HCT116 (cell line): ENCODE results near the gene ETS2. TPM values are rescaled to one million over a fixed set of nuclear protein-coding genes. Genes with fewer than 3 reads are reported as not detected.

Experiments used
- ATAC-seq: fragments of 200-7000 bp; cut with Tn5 transposase; 2 replicates; pipeline ENCODE4 v1.9.1; 2020; ENCODE audit warnings: mild to moderate bottlenecking, moderate library complexity
- BruUV-seq: library from RNA; stranded (reverse); fragments of 400-500 nt; replicated peaks from 2 replicates; lab custom pipeline; 2021; lab: Mats Ljungman, UMichigan
- CTCF ChIA-PET: fragments of 300-600 bp; sonication (Branson Sonifier 250); formaldehyde crosslinking; loops from one replicate; lab custom pipeline; 2021; ENCODE audit warnings: antibody characterized with exemption; lab: Charles Lee
- POLR2A ChIA-PET: fragments of 300-600, 350-600 bp; sonication (Branson Sonifier 250); formaldehyde crosslinking; loops from one replicate; lab custom pipeline; 2021; ENCODE audit warnings: antibody characterized with exemption; lab: Charles Lee
- RAD21 ChIA-PET, 2 experiments: fragments of 300-600 bp; sonication (Branson Sonifier 250); formaldehyde crosslinking; loops; one replicate each; lab custom pipeline; 2023; ENCODE audit warnings: low total read pairs in 2 of 2; ENCODE audit not compliant: uncharacterized antibody in 2 of 2, unreplicated experiment in 2 of 2, low non-redundant PET in 1 of 2; lab: Charles Lee
- DNase-seq: peaks from one replicate; pipeline ENCODE4 v3.0.0-alpha.2; 2010; ENCODE audit warnings: low read depth, low spot score
- H2AFZ ChIP-seq: fragments of 200-600 bp; shearing (Covaris generic), sonication (generic); 2 replicates; pipeline ENCODE4 v1.6.1; 2017; ENCODE audit warnings: low read depth, mixed run types, mixed read lengths, antibody characterized with exemption, low read length; ENCODE audit not compliant: poor library complexity, severe bottlenecking
- H3K27ac ChIP-seq: 2 replicates; pipeline ENCODE4 v1.5.1; 2012; ENCODE audit warnings: low read depth, low read length
- H3K27me3 ChIP-seq: fragments of 200-600 bp; sonication (generic); 2 replicates; pipeline ENCODE4 v1.6.1; 2016; ENCODE audit warnings: mixed run types, low read length, mixed read lengths; ENCODE audit not compliant: insufficient read depth
- H3K36me3 ChIP-seq, 2 experiments: fragments of 200-500 bp in 1 of 2; fragments of 200-600 bp in 1 of 2; sonication (Bioruptor generic) in 1 of 2; sonication (generic) in 1 of 2; 2 replicates each; pipeline versions ENCODE4 v1.5.1 to v1.6.1; 2014 to 2016; ENCODE audit warnings: low read length in 2 of 2, inconsistent platforms in 1 of 2, mixed read lengths in 1 of 2, mixed run types in 1 of 2; ENCODE audit not compliant: insufficient read depth in 2 of 2, control insufficient read depth in 1 of 2
- H3K4me1 ChIP-seq, 2 experiments: fragments of 200-600 bp in 1 of 2; sonication (generic) in 1 of 2; 2 replicates each; pipeline versions ENCODE4 v1.5.1 to v1.6.1; 2012 to 2017; ENCODE audit warnings: low read length in 2 of 2, inconsistent platforms in 1 of 2, mild to moderate bottlenecking in 1 of 2, mixed read lengths in 1 of 2, mixed run types in 1 of 2, moderate library complexity in 1 of 2; ENCODE audit not compliant: insufficient read depth in 2 of 2, control insufficient read depth in 1 of 2
- H3K4me2 ChIP-seq: fragments of 200-600 bp; sonication (generic); 2 replicates; pipeline ENCODE4 v1.6.1; 2017; ENCODE audit warnings: mixed run types, low read length, mixed read lengths
- H3K4me3 ChIP-seq, 2 experiments: fragments of 200-600 bp in 1 of 2; sonication (generic) in 1 of 2; replicated peaks in 1 of 2; 2 replicates each; pipeline ENCODE4 v1.5.1; 2011 to 2016; ENCODE audit warnings: low read length in 2 of 2, control low read depth in 1 of 2, low read depth in 1 of 2, mild to moderate bottlenecking in 1 of 2, mixed read lengths in 1 of 2, mixed run types in 1 of 2
- H3K79me2 ChIP-seq: fragments of 200-600 bp; sonication (generic); 2 replicates; pipeline ENCODE4 v1.6.1; 2017; ENCODE audit warnings: mild to moderate bottlenecking, mixed run types, low read length, moderate library complexity, mixed read lengths; ENCODE audit not compliant: insufficient read depth
- H3K9ac ChIP-seq: fragments of 200-600 bp; sonication (generic); 2 replicates; pipeline ENCODE4 v1.6.1; 2016; ENCODE audit warnings: low read length, mixed read lengths
- H3K9me2 ChIP-seq: fragments of 200-600 bp; sonication (generic), shearing (Covaris generic); 2 replicates; pipeline ENCODE4 v1.6.1; 2017; ENCODE audit warnings: mixed run types, mild to moderate bottlenecking, moderate library complexity; ENCODE audit not compliant: insufficient read depth
- H3K9me3 ChIP-seq, 2 experiments: fragments of 200-500 bp in 1 of 2; fragments of 200-600 bp in 1 of 2; sonication (Bioruptor generic) in 1 of 2; sonication (generic) in 1 of 2; 2 replicates each; pipeline ENCODE4 v1.6.1; 2014 to 2017; ENCODE audit warnings: low read length in 2 of 2, mixed read lengths in 2 of 2, inconsistent platforms in 1 of 2, low read depth in 1 of 2, mild to moderate bottlenecking in 1 of 2, mixed run types in 1 of 2, moderate library complexity in 1 of 2; ENCODE audit not compliant: control insufficient read depth in 1 of 2, insufficient read depth in 1 of 2
- H4K20me1 ChIP-seq: fragments of 200-600 bp; sonication (generic), shearing (Covaris generic); 2 replicates; pipeline ENCODE4 v1.6.1; 2017; ENCODE audit warnings: mixed run types, mild to moderate bottlenecking, moderate library complexity; ENCODE audit not compliant: insufficient read depth
- CBX3 ChIP-seq: IDR thresholded peaks from 2 replicates; pipeline ENCODE4 v1.6.1; 2012; ENCODE audit warnings: low read depth
- CEBPB ChIP-seq: IDR thresholded peaks from 2 replicates; pipeline ENCODE4 v1.6.1; 2012; ENCODE audit warnings: low read depth
- EGR1 ChIP-seq: IDR thresholded peaks from 2 replicates; pipeline ENCODE4 v1.6.1; 2012; ENCODE audit warnings: low read depth
- ELF1 ChIP-seq: IDR thresholded peaks from 2 replicates; pipeline ENCODE4 v1.6.1; 2012; ENCODE audit warnings: low read depth, borderline replicate concordance
- FOSL1 ChIP-seq: IDR thresholded peaks from 2 replicates; pipeline ENCODE4 v1.6.1; 2012; ENCODE audit warnings: low read depth
- RAD21 ChIP-seq: IDR thresholded peaks from 2 replicates; pipeline ENCODE4 v1.6.1; 2012; ENCODE audit warnings: low read depth, mild to moderate bottlenecking
- SIN3A ChIP-seq: IDR thresholded peaks from 2 replicates; pipeline ENCODE4 v1.6.1; 2012; ENCODE audit warnings: low read depth
- SP1 ChIP-seq: IDR thresholded peaks from 2 replicates; pipeline ENCODE4 v1.6.1; 2012; ENCODE audit warnings: low read depth
- SRF ChIP-seq: IDR thresholded peaks from 2 replicates; pipeline ENCODE4 v1.6.1; 2012; ENCODE audit warnings: low read depth
- TCF7L2 ChIP-seq: IDR thresholded peaks from 2 replicates; pipeline ENCODE4 v1.7.0; 2011; ENCODE audit warnings: borderline replicate concordance, inconsistent platforms; ENCODE audit not compliant: insufficient read depth, insufficient read length; ENCODE audit errors: extremely low read depth
- YY1 ChIP-seq: IDR thresholded peaks from 2 replicates; pipeline ENCODE4 v1.6.1; 2011; ENCODE audit warnings: low read length, low read depth, moderate library complexity, mild to moderate bottlenecking; ENCODE audit not compliant: insufficient replicate concordance; ENCODE audit errors: extremely low read depth
- ZFX ChIP-seq: fragments of 450-650 bp; IDR thresholded peaks from 2 replicates; pipeline ENCODE4 v1.6.1; 2017
- ZNF274 ChIP-seq: fragments of 200-500 bp; sonication (Bioruptor generic); IDR thresholded peaks from 2 replicates; pipeline ENCODE4 v1.6.1; 2014; ENCODE audit warnings: mild to moderate bottlenecking, low read depth, low read length, inconsistent platforms
- intact Hi-C: fragments of 100-400 bp; cut with micrococcal nuclease; formaldehyde crosslinking; loops from 2 replicates; pipeline ENCODE4 v1.10.0; 2022
- total RNA-seq: library from RNA; stranded (reverse); gene quantifications from one replicate; pipeline ENCODE4 v1.2.1, GENCODE V29; 2021; ENCODE audit not compliant: unreplicated experiment
- TF ChIP-seq, protein P1 (sequence below): IDR thresholded peaks from 2 replicates; pipeline ENCODE4 v1.6.1; 2012

The ETS2 gene
- total RNA-seq, 1 experiment from 2014 or later: 32.9 TPM

- Histone ChIP-seq H3K9ac (no peak overlapping the region), H3K4me3 (no peak overlapping the region), H4K20me1 (no peaks in the 10 kb centered on the region), H3K4me2 (no peak overlapping the region), H3K27me3 (no peaks in the 10 kb centered on the region), H3K36me3 (no peaks in the 10 kb centered on the region), H3K9me3 (no peaks in the 10 kb centered on the region), H3K27ac (no peak overlapping the region), H3K4me1 (peaks cover 14 to 18% of the 10 kb centered on the region in 2 experiments), H3K9me2 (no peaks in the 10 kb centered on the region), H2AFZ (no peak overlapping the region), H3K79me2 (no peaks in the 10 kb centered on the region)
- DNase-seq (no peak), ATAC-seq (no peak)
- no TSS peak for BruUV-seq
- ChIA-PET POLR2A (no interaction called here), CTCF (no interaction called here), RAD21 (no interaction called here)
- intact Hi-C loops: no loop called here
- TF ChIP-seq CEBPB (no peak), CBX3 (no peak)
Observed at GRCh38 chr21:38771536-38771935, 34.2 kb upstream of the ETS2 start.

GRCh38 chr21:38772646-38773045, 33.1 kb upstream of the ETS2 start:
- Histone ChIP-seq H3K4me2 (peak overlapping the region; percentile 63), H3K36me3 (no peaks in the 10 kb centered on the region), H3K9me3 (no peaks in the 10 kb centered on the region), H4K20me1 (no peaks in the 10 kb centered on the region), H3K9me2 (no peaks in the 10 kb centered on the region), H2AFZ (peak overlapping the region; percentile 47), H3K27me3 (no peaks in the 10 kb centered on the region), H3K4me1 (peaks cover 14 to 18% of the 10 kb centered on the region in 2 experiments), H3K79me2 (no peaks in the 10 kb centered on the region), H3K9ac (peak overlapping the region; percentile 19; the same call in 1 of the 2 replicates), H3K27ac (peak overlapping the region; percentile 46; the same call in 1 of the 2 replicates), H3K4me3 (0 out of 4 replicates have a peak overlapping the region, but pooled peaks of 1 of the 2 experiments have one; percentile 31)
- TF ChIP-seq SIN3A (no peak), ZNF274 (no peak), EGR1 (no peak), YY1 (no peak), ELF1 (no peak), SRF (no peak), TCF7L2 (no peak), SP1 (no peak), RAD21 (no peak), ZFX (no peak), CEBPB (no peak), FOSL1 (no peak)
- TF ChIP-seq, protein P1, sequence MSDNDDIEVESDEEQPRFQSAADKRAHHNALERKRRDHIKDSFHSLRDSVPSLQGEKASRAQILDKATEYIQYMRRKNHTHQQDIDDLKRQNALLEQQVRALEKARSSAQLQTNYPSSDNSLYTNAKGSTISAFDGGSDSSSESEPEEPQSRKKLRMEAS: no peak
- ATAC-seq (no peak), DNase-seq (no peak)
- no TSS peak for BruUV-seq
- ChIA-PET POLR2A (interaction anchor here (0.6 to 2.0 kb wide), 3 partner anchors 15 to 19 kb away, joined by 3 to 9 read pairs (median 5); no protein-coding TSS in a partner anchor), RAD21 (no interaction called here), CTCF (no interaction called here)
- intact Hi-C loops: no loop called here
